Progenitor cell of endocrine pancreas (in vitro differentiated cells): ENCODE data around the gene SV2B. TPM values are rescaled to one million over a fixed set of nuclear protein-coding genes. Genes with fewer than 3 reads are reported as not detected.

Experiments used
- DNase-seq: peaks from one replicate; pipeline ENCODE4 v3.0.0; 2021; ENCODE audit warnings: low spot score; ENCODE audit not compliant: unreplicated experiment
- H3K27ac Mint-ChIP-seq: 2 replicates; pipeline ENCODE4 v1.8.0; 2021; ENCODE audit warnings: mild to moderate bottlenecking, moderate library complexity, mixed read lengths
- H3K27me3 Mint-ChIP-seq: 2 replicates; pipeline ENCODE4 v1.8.0; 2021; ENCODE audit warnings: mixed read lengths
- H3K36me3 Mint-ChIP-seq: 2 replicates; pipeline ENCODE4 v1.8.0; 2022; ENCODE audit warnings: mixed read lengths; ENCODE audit not compliant: insufficient read depth
- H3K4me1 Mint-ChIP-seq: 2 replicates; pipeline ENCODE4 v1.8.0; 2021; ENCODE audit warnings: low read depth, mixed read lengths
- H3K4me3 Mint-ChIP-seq: 2 replicates; pipeline ENCODE4 v1.8.0; 2021; ENCODE audit warnings: low read depth, mild to moderate bottlenecking, moderate library complexity, mixed read lengths
- H3K9me3 Mint-ChIP-seq: 2 replicates; pipeline ENCODE4 v1.8.0; 2021; ENCODE audit warnings: low read depth, mixed read lengths
- CTCF ChIP-seq: fragments of 200-600 bp; sonication (generic); IDR thresholded peaks from one replicate; pipeline ENCODE4 v1.5.0; 2021; ENCODE audit warnings: antibody characterized with exemption, mild to moderate bottlenecking; ENCODE audit not compliant: unreplicated experiment
- total RNA-seq: library from RNA; stranded (reverse); gene quantifications from 2 replicates; pipeline ENCODE4 v1.2.1, GENCODE V29; 2021

Gene SV2B
- total RNA-seq, 1 donor from 2014 or later, result 19.9 TPM

GRCh38 chr15:91281947-91282346, 181.9 kb downstream of the SV2B start:
- Mint-ChIP-seq H3K4me1 (no peaks in the 10 kb centered on the region), H3K4me3 (no peak overlapping the region), H3K9me3 (no peaks in the 10 kb centered on the region), H3K27me3 (peaks cover 3% of the 10 kb centered on the region), H3K36me3 (no peaks in the 10 kb centered on the region), H3K27ac (no peak overlapping the region)
- DNase-seq, result no peak
- no peak for TF ChIP-seq CTCF

DNA sequence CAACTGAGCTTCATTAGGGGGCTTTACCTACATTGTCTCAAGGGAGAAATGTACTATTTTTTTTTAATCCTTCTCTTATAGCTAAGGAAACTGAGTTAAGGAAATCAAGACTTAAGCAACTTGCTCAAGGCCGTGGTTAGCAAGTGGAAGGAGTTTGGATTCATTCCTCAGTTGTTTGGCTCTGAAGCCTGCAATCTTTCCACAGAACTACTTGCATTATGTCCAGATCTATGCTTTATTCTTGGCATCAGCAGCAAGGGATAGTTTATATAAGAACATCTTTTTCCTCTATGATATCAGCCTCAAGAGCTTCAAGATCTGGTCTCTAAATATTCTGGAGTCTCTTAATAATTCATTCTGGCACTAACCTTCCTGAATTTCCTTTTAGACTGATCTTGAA, 182.4 kb downstream of the SV2B start:
- Mint-ChIP-seq H3K27ac (no peak overlapping the region), H3K27me3 (peaks cover 3% of the 10 kb centered on the region), H3K4me1 (no peaks in the 10 kb centered on the region), H3K4me3 (no peak overlapping the region), H3K36me3 (no peaks in the 10 kb centered on the region), H3K9me3 (no peaks in the 10 kb centered on the region)
- no peak for TF ChIP-seq CTCF
- no peak for DNase-seq

GRCh38 chr15:91283155-91283554, 183.1 kb downstream of the SV2B start:
- DNase-seq, result no peak
- H3K9me3 Mint-ChIP-seq, result no peaks in the 10 kb centered on the region
- H3K4me1 Mint-ChIP-seq, result no peaks in the 10 kb centered on the region
- no peak overlapping the region for H3K27ac Mint-ChIP-seq
- no peaks in the 10 kb centered on the region for H3K36me3 Mint-ChIP-seq
- no peak overlapping the region for H3K4me3 Mint-ChIP-seq
- peaks cover 3% of the 10 kb centered on the region for H3K27me3 Mint-ChIP-seq
- no peak for TF ChIP-seq CTCF

DNA sequence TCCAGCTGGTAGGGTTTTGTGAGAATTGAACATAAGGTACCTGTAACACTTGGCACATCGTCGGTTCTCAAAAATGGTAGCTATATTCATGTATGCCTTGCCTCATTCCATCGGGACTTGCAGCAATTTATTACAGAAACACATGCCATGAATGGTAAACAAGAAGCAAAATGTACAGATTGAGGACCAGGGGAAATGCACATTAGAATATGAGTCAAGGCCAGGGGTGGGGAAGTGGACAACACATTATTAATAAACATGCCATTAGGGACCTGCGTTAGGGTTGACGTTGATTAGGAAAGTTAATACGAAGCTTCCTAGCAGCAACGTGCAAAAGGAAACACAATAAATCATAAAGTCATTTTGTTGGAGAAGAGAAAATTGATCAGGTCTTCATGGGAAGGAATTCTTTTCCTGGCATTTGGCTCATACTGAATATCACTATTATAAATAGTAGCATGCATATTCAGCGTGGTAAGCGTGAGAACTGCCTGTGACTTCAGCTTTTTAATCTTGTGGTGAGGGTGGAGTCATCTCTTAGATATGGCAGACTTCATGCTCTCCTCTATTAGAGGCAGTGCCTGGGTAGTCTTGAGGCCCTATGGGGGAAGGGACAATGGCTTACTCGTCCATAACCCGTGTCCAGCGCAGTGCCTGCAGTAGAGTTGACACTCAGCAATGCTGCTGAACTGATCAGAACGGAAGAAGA, 184.9 kb downstream of the SV2B start:
- TF ChIP-seq CTCF, result no peak
- Mint-ChIP-seq H3K27ac (no peak overlapping the region), H3K27me3 (peaks cover 3% of the 10 kb centered on the region), H3K4me1 (no peaks in the 10 kb centered on the region), H3K36me3 (no peaks in the 10 kb centered on the region), H3K9me3 (no peaks in the 10 kb centered on the region), H3K4me3 (no peak overlapping the region)
- no peak for DNase-seq

DNA sequence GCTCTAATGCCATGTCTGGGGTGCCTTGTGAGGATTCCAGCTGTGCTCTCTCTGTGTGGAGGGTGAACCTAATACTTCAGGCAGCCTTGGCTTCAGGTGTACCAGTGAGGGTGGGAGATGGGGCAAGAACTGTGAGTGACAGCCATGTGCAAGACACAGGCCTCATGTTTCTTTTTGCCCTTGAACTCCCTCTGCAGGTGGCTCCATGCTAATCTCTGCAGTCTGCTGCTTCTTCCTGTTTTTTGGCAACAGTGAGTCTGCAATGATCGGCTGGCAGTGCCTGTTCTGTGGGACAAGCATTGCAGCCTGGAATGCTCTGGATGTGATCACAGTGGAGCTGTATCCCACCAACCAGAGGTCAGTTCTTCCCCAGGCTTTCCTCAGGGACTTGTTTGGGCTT, 189.3 kb downstream of the SV2B start:
- no peak for TF ChIP-seq CTCF
- Mint-ChIP-seq H3K4me3 (no peak overlapping the region), H3K4me1 (peaks cover 3% of the 10 kb centered on the region), H3K36me3 (peaks cover 2% of the 10 kb centered on the region), H3K27ac (no peak overlapping the region), H3K9me3 (no peaks in the 10 kb centered on the region), H3K27me3 (peaks cover 9% of the 10 kb centered on the region)
- no peak for DNase-seq
